GM18499 (cell line): Measurements from ENCODE around the gene LTBP2.

ENCODE experiments used
- ATAC-seq: cut with Tn5 transposase; IDR thresholded peaks from one replicate; pipeline ENCODE4 v1.9.1; 2021; ENCODE audit warnings: moderate number of reproducible peaks; ENCODE audit not compliant: insufficient read depth, unreplicated experiment

LTBP2 gene

GRCh38 chr14:74577247-74577947 is 34.6 kb downstream of the LTBP2 start:
- ATAC-seq, result no peak

GRCh38 chr14:74575936-74576335 is 36.1 kb downstream of the LTBP2 start:
- no peak for ATAC-seq

- no peak for ATAC-seq
Measured at GRCh38 chr14:74575507-74575906, 36.5 kb downstream of the LTBP2 start.

- ATAC-seq, result no peak
Measured at GRCh38 chr14:74574706-74575105, 37.3 kb downstream of the LTBP2 start.

- ATAC-seq, result no peak
Measured at GRCh38 chr14:74574090-74574433, 38.0 kb downstream of the LTBP2 start.

- ATAC-seq, result no peak
Measured at GRCh38 chr14:74573421-74574089, 38.5 kb downstream of the LTBP2 start.

- no peak for ATAC-seq
Measured at GRCh38 chr14:74572726-74573301, 39.2 kb downstream of the LTBP2 start.

GRCh38 chr14:74571901-74572725 is 39.9 kb downstream of the LTBP2 start:
- no peak for ATAC-seq

- ATAC-seq, result no peak
Measured at GRCh38 chr14:74571441-74571841, 40.6 kb downstream of the LTBP2 start.

- ATAC-seq, result no peak
Measured at GRCh38 chr14:74570696-74571095, 41.3 kb downstream of the LTBP2 start.

GRCh38 chr14:74569806-74570591 is 42.0 kb downstream of the LTBP2 start:
- ATAC-seq, result no peak

GRCh38 chr14:74569387-74569786 is 42.6 kb downstream of the LTBP2 start:
- no peak for ATAC-seq

- ATAC-seq, result no peak
Measured at GRCh38 chr14:74568911-74569310, 43.1 kb downstream of the LTBP2 start.

GRCh38 chr14:74568380-74568649 is 43.7 kb downstream of the LTBP2 start:
- ATAC-seq, result no peak

- ATAC-seq, result no peak
Measured at GRCh38 chr14:74567646-74568379, 44.2 kb downstream of the LTBP2 start.

- no peak for ATAC-seq
Measured at GRCh38 chr14:74567219-74567618, 44.8 kb downstream of the LTBP2 start.

- no peak for ATAC-seq
Measured at GRCh38 chr14:74566174-74567141, 45.6 kb downstream of the LTBP2 start.

GRCh38 chr14:74563586-74564159 is 48.4 kb downstream of the LTBP2 start:
- ATAC-seq, result no peak
